GM18526 (cell line): ENCODE measurements around the gene ATP6V0C.

ENCODE experiments used
- POLR2A ChIP-seq: IDR thresholded peaks from 3 replicates; pipeline ENCODE4 v1.6.1; 2011; ENCODE audit not compliant: insufficient read length; ENCODE audit errors: extremely low read depth

ATP6V0C gene

DNA sequence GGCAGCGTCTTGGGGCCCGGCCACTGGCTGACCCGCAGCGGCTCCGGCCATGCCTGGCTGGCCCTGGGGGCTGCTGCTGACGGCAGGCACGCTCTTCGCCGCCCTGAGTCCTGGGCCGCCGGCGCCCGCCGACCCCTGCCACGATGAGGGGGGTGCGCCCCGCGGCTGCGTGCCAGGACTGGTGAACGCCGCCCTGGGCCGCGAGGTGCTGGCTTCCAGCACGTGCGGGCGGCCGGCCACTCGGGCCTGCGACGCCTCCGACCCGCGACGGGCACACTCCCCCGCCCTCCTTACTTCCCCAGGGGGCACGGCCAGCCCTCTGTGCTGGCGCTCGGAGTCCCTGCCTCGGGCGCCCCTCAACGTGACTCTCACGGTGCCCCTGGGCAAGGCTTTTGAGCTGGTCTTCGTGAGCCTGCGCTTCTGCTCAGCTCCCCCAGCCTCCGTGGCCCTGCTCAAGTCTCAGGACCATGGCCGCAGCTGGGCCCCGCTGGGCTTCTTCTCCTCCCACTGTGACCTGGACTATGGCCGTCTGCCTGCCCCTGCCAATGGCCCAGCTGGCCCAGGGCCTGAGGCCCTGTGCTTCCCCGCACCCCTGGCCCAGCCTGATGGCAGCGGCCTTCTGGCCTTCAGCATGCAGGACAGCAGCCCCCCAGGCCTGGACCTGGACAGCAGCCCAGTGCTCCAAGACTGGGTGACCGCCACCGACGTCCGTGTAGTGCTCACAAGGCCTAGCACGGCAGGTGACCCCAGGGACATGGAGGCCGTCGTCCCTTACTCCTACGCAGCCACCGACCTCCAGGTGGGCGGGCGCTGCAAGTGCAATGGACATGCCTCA lies 41.9 kb upstream of the ATP6V0C start:
- no peak for TF ChIP-seq POLR2A

DNA sequence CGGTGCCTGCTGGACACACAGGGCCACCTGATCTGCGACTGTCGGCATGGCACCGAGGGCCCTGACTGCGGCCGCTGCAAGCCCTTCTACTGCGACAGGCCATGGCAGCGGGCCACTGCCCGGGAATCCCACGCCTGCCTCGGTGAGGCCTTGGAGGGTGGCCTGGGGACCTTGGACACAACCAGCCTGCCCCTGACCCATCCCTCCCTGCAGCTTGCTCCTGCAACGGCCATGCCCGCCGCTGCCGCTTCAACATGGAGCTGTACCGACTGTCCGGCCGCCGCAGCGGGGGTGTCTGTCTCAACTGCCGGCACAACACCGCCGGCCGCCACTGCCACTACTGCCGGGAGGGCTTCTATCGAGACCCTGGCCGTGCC lies 41.3 kb upstream of the ATP6V0C start:
- TF ChIP-seq POLR2A = no peak

DNA sequence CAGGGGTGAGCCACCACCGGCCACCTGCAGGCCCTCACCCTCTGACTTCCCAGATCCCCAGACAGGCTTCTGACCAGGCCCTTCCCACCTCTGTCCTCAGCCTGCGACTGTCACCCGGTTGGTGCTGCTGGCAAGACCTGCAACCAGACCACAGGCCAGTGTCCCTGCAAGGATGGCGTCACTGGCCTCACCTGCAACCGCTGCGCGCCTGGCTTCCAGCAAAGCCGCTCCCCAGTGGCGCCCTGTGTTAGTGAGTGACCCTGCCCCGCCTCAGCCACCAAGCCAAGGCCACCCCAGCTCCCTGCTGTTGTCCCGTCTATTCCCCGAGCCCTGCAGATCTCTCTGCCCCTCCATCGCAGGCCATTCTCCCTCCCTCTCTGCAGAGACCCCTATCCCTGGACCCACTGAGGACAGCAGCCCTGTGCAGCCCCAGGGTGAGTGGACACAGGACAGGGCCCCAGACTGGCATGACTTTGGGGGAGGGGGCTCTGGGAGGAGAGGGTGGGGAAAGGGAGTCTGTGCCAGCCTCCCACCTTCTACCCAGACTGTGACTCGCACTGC lies 40.8 kb upstream of the ATP6V0C start:
- no peak for TF ChIP-seq POLR2A

DNA sequence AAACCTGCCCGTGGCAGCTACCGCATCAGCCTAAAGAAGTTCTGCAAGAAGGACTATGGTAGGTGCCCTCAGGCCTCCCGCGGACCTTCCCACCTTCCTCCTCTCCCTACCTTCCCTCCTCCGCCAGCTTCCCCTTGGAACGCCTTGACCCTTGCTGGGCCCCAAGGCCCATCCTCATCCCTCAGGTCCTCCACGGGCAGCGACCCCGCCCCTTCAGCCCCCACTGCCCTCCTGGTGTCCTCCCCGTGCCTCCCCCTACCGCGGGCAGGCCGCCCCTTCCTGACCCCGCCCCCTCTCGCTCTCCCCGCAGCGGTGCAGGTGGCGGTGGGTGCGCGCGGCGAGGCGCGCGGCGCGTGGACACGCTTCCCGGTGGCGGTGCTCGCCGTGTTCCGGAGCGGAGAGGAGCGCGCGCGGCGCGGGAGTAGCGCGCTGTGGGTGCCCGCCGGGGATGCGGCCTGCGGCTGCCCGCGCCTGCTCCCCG lies 40.3 kb upstream of the ATP6V0C start:
- no peak for TF ChIP-seq POLR2A

DNA sequence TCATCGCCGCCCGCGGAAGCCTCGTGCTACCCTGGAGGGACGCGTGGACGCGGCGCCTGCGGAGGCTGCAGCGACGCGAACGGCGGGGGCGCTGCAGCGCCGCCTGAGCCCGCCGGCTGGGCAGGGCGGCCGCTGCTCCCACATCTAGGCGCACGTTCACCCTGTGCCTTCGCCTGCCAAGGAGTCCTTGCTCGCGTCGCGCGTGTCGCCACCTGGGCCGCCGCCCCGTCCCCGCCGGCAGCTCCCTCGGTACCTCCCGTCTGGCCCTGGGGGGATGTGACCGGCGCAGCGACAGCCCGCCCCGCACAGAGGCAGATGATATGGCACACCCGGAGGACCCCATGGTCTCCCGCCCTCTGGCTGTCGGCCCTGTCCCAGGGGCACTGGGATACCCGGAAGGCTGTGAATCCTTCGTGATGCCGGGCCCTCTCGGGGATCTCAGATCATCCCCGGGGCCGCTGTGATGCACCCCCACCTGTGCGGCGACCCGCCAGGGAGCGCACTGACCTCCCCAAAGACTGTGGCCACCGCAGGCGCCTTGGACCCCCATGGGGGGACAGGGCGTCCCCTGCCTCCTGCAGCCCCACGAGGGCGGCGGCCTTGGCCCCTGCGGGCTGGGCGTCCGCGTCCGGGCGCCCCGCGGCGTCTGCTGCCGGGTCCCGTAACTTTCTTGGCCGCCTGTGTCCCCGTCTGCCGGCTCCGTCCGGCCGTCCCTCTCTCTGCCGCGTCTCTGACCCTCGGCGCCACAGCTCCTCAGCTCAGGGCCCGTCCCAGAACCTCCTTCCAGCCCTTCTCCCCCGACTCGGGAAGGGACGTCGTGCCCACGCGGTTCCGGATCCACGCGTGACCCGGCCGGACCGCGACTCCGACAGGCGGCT lies 39.5 kb upstream of the ATP6V0C start:
- peak; percentile 40 for TF ChIP-seq POLR2A

DNA sequence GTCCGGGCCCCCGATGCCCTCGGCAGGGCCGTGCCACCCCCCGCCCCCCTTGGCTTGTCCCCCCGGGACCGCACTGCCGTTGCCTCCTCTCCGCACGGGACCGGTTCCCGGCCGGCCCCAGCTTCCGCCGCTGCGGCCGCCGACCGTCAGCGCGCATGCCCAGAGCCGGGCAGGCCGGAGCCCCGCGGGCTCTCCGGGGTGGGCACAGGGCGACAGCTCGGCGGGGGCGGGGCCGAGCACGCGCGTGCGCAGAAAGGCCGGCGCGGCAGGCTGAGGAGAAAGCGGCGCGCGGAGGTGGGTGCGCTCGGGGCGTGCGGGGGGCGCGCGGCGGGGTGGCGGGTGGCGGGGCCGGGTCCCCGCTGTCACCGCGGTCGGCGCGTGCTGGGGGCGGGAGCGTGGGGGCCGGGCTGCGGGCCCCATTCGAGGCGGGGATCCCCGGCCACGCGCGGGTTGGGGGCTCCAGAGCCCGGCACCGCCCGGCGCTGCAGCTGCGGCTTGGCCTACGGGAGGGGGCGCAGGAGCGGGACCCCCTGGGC lies 38.8 kb upstream of the ATP6V0C start, which contains the start of gene TBC1D24:
Gene TBC1D24, plus strand, starts transcription at position 251 of the 536 bp plus-strand sequence. CDS start 21,022 bp downstream, outside the sequence.
- peak; percentile 88 for TF ChIP-seq POLR2A

DNA sequence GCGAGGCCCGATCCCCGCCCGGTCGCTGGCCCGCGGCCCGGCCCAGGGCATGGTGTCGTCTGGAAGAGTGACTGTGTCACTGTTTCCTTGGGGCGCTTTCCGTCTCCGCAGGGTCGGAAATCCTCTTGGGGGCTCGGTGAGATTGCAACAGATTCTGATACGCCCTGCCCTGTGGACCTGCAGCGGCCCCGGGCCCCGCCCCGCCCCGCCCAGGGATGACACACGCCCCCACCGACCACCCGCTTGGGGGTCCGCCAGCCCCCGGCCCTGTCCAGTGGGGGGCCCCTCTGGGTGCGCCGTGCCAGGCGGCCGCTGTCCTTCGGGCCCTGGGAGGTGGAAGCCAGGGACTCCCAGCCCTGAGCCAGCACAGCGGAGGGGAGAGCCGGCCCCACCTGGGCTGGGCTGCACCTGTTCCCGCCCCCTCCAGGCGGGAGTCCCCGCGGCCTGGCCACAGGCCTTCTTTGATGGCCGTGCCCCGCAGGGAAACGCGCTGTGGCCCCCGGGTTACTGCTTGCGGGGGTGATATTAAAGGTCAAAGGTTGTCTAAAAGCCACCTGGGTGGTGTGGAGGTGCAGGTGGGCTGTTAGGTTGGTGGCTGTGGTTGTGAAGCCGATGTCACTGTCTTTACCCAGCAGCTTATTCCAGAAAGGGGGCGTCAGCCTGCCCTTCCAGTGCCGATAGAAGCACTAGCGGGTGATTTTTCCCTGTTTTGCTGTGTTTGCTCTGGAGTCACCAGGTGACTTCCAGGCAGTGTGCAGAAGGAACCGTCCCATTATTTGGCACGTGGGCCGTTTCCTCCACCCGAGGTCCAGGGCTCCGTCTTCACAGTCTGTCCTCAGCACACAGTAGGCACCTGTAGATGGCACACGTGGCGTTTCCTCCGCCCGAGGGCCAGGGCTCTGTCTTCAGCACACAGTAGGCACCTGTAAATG lies 38.1 kb upstream of the ATP6V0C start:
- no peak for TF ChIP-seq POLR2A

DNA sequence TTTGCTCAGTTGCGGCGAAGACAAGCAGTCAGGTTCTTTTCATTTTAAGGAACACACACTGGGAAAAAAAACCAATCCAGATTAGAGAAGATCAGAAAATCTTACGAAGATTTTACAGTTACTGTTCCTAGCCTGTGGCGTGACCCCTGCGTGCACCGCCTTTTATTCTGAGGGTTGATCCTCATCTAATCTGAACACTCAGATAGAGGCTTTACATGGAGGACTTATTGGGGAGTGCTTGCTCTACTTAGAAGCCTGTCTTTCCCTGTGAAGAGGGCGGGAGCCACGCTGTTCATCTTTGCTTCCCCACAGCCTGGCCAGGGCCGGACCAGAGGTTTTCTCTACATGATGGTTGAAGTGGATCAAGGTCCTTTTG lies 37.4 kb upstream of the ATP6V0C start:
- no peak for TF ChIP-seq POLR2A

DNA sequence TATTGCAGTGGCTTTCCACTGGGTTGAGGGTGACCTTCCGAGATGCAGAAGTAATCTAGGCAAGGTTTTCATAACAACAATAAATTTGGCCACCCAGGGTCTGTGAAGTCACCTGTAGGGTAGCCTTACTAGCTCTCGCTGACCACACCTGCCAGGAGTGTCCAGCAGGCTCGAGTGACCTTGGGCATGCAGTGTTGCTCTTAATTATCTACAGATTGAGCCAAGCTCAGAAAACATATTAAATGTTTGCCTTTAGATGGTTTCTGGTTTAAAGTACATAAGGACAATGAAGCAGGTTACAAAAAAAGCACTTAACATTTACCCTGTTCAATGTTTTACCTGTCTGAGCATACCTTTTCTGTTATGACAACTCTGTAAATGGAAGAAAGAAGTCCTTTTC lies 37.0 kb upstream of the ATP6V0C start:
- no peak for TF ChIP-seq POLR2A

DNA sequence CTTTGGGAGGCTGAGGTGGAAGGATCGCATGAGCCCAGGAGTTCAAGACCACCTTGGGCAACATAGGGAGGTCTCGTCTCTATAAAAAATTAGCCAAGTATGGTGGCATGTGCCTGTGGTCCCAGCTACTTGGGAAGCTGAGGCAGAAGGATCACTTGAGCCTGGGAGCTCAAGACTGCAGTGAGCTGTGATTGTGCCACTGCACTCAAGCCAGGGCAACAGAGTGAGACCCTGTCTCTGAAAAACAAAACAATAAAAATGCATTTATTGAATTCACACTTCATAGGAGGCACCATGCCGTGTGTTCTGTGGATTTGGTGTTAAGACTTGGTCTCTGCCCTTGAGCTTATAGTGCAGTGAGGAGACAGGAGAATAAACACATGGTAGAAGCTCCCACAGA lies 36.4 kb upstream of the ATP6V0C start:
- TF ChIP-seq POLR2A = no peak

DNA sequence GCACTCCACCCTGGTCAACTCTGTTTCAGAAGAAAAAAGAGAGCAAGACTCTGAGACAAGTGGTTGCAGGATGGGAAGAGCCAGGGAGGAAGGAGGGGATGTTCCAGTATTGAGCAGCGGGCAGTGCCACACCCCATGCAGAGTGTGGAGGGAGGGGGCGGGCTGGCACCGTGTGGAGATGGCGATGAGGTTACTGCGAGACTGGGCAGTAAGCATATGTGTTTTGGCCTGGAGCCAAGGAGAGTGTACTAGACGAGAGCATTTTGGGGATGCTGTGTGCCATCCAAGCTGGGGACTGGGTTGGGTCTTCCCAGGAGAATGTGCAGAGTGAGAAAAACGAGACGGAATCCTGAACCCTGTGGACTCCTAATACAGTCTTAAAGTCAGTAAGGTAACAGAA lies 35.5 kb upstream of the ATP6V0C start:
- no peak for TF ChIP-seq POLR2A

DNA sequence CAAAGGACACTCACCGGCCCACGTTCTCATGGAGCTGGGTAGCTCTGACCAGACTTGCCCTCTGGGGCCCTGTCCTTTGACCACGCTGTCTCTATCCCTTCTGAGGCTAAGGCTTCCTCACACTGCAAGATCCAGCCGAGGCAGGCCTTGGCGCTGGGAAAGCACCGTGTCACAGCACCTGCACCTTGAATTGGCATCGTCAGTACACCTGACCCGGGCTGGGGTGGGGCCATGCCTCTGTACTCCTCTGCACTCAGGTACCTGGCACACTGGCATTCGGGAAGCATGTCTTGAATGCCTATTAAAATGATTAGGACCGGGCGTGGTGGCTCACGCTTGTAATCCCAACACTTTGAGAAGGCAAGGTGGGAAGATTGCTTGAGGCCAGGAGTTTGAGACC lies 32.8 kb upstream of the ATP6V0C start:
- TF ChIP-seq POLR2A = no peak

DNA sequence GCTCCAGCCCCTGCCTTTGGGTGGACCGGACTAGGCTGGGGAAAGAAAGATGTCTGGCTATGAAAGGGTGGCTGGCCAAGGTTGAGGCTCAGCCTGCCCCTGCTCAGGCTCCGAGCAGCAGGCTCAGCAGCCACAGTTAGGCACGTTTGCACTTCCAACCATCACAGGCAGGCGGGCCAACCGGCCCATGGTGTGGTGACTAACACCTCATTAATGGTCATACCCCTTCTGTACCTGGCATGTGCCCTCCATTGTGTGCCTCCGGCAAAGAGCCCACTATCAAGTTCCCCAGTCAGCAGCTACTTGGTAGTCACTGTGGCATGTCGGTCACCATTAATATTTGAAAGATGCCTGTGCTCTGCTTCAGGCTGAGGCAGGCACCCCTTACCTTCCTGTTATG lies 32.1 kb upstream of the ATP6V0C start:
- no peak for TF ChIP-seq POLR2A

DNA sequence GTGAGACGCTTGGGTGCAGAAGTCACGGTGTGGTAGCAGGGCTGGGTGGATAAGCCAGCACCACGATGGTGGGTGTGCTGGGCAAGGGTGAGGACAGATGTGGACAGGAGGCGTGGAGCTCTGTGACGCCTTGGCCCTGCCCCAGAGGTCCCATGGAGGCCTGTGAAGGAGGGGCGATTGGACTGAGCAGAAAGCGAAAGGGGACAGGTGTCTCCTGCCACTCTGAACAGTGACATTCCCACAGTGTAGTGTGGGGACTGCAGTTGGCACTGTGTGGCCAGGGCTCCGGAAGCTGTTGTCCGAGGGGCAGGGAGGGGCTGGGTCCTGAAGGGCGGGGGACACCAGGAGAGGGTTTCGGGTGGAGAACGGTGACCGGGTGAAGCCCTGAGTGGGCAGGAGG lies 31.5 kb upstream of the ATP6V0C start:
- TF ChIP-seq POLR2A = no peak
